Testis (tissue), 3 donors: Measurements from ENCODE around the gene DACH2. TPM values are rescaled to one million over a fixed set of nuclear protein-coding genes. Genes with fewer than 3 reads are reported as not detected.
A peak's percentile ranks its signal among the peaks of the same experiment; 100 is the strongest.

Experiments
- DNase-seq: peaks from one replicate; pipeline ENCODE4 v3.0.0-alpha.2; 2019
- H3K27ac ChIP-seq, 2 donors: fragments of 200-600 bp; sonication (generic); one replicate each; pipeline ENCODE4 v1.5.1; 2019
- H3K27me3 ChIP-seq: fragments of 200-600 bp; sonication (generic); one replicate; pipeline ENCODE4 v1.5.1; 2019
- H3K36me3 ChIP-seq: fragments of 200-600 bp; sonication (generic); one replicate; pipeline ENCODE4 v1.5.1; 2017; ENCODE audit warnings: low read depth; ENCODE audit errors: missing control alignments
- H3K4me1 ChIP-seq: fragments of 200-600 bp; sonication (generic); one replicate; pipeline ENCODE4 v1.5.1; 2019
- H3K4me3 ChIP-seq, 2 donors: fragments of 200-600 bp; sonication (generic); one replicate each; pipeline ENCODE4 v1.5.1; 2017 to 2019
- H3K9me3 ChIP-seq: fragments of 200-600 bp; sonication (generic); one replicate; pipeline ENCODE4 v1.5.1; 2017
- POLR2A ChIP-seq: fragments of 450-650 bp; IDR thresholded peaks from one replicate; pipeline ENCODE4 v1.6.1; 2017; ENCODE audit warnings: antibody characterized with exemption, mild to moderate bottlenecking, moderate library complexity
- WGBS, 2 donors: methylation state at CpG; one replicate each; pipeline ENCODE4 v1.1.5; 2018; 5-methylcytosine and 5-hydroxymethylcytosine counted together
- intact Hi-C: fragments of 100-400 bp; cut with DNase I; formaldehyde crosslinking; loops from one replicate; pipeline ENCODE4 v1.15.1; 2023; ENCODE audit warnings: low total_unique reads
- polyA plus RNA-seq: library from polyadenylated mRNA; stranded (reverse); fragments of 350-450 nt; fragmentation: Illumina TruSeq; extraction: RNeasy Lipid Tissue Mini Kit (QIAGEN cat#74804); gene quantifications from one replicate; pipeline ENCODE4 v1.2.3, GENCODE V29; 2014; ENCODE audit warnings: low read depth, low replicate concordance; ENCODE audit not compliant: insufficient read depth
- total RNA-seq, 2 donors: library from RNA; depleted of rRNA; stranded (reverse); fragments of >200 nt; gene quantifications; one replicate each; pipeline ENCODE4 v1.2.3, GENCODE V29; 2016
- TF ChIP-seq, protein P1 (sequence below), 3 experiments: fragments of 450-650 bp in 2 of 3; fragments of 200-600 bp in 1 of 3; sonication (generic) in 1 of 3; IDR thresholded peaks; one replicate each; pipeline ENCODE4 v1.5.1; 2016 to 2019; ENCODE audit warnings: antibody characterized with exemption in 3 of 3, mild to moderate bottlenecking in 2 of 3, moderate library complexity in 1 of 3

DACH2 gene
- total and polyA plus RNA-seq, 3 donors from 2014 or later, result 0.22 to 0.62 (median 0.55) TPM

DNA sequence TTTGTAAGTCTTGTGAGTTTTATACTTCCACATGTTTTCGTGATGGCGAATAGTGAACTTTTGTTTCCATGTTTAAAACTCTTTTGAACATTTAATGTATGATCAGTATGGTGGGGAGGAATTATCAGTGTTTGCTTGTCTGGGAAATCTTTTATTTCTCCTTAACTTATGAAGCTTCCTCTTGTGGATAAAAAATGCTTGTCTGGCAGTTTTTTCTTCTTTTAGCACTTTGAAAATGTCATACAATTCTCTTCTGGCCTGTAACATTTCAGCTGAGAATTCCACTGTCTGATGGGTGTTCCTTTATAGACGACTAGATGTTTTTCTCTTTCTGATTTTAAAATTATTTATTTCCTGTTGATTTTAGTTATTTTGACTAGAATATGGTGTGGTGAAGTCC is 576.0 kb downstream of the DACH2 start:
- H3K4me3 ChIP-seq, result no peak overlapping the region
- intact Hi-C loops, result no loop called here
- no peak overlapping the region for H3K27ac ChIP-seq
- TF ChIP-seq, protein P1, sequence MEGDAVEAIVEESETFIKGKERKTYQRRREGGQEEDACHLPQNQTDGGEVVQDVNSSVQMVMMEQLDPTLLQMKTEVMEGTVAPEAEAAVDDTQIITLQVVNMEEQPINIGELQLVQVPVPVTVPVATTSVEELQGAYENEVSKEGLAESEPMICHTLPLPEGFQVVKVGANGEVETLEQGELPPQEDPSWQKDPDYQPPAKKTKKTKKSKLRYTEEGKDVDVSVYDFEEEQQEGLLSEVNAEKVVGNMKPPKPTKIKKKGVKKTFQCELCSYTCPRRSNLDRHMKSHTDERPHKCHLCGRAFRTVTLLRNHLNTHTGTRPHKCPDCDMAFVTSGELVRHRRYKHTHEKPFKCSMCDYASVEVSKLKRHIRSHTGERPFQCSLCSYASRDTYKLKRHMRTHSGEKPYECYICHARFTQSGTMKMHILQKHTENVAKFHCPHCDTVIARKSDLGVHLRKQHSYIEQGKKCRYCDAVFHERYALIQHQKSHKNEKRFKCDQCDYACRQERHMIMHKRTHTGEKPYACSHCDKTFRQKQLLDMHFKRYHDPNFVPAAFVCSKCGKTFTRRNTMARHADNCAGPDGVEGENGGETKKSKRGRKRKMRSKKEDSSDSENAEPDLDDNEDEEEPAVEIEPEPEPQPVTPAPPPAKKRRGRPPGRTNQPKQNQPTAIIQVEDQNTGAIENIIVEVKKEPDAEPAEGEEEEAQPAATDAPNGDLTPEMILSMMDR (IDR thresholded peaks at IDR 0.05), result no peak
- TF ChIP-seq POLR2A, result no peak
- H3K4me1 ChIP-seq, result no peaks in the 10 kb centered on the region
- 88 to 92% methylated on average over 3 of the region's 3 CpGs for WGBS, 2 donors
- no peak for DNase-seq
- H3K27me3 ChIP-seq, result no peaks in the 10 kb centered on the region
- H3K9me3 ChIP-seq, result no peaks in the 10 kb centered on the region
- no peaks in the 10 kb centered on the region for H3K36me3 ChIP-seq

DNA sequence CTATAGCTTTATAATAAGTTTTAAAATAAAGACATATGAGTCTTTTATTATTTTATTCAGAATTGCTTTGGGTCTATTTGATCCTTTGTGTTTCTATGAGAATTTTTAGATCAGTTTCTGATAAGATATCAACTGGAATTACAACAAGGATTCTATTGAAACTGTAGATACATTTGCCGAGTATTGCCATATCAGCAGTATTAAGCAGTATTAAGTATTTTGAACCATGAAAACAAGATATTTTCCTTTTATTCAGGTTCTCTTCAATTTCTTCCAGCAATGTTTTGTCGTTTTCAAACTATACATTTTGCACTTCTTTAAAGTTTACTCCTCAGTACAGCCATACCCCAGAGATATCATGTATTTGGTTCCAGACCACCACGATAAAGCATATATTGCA is 598.8 kb downstream of the DACH2 start:
- Histone ChIP-seq H3K4me1 (no peaks in the 10 kb centered on the region), H3K4me3 (no peak overlapping the region), H3K27ac (no peak overlapping the region), H3K36me3 (no peaks in the 10 kb centered on the region), H3K9me3 (no peaks in the 10 kb centered on the region), H3K27me3 (no peaks in the 10 kb centered on the region)
- TF ChIP-seq POLR2A, result no peak
- TF ChIP-seq, protein P1 (IDR thresholded peaks at IDR 0.05), result no peak
- intact Hi-C loops, result no loop called here
- DNase-seq, result no peak
- 74 to 88% methylated on average over 3 of the region's 3 CpGs for WGBS, 2 donors

DNA sequence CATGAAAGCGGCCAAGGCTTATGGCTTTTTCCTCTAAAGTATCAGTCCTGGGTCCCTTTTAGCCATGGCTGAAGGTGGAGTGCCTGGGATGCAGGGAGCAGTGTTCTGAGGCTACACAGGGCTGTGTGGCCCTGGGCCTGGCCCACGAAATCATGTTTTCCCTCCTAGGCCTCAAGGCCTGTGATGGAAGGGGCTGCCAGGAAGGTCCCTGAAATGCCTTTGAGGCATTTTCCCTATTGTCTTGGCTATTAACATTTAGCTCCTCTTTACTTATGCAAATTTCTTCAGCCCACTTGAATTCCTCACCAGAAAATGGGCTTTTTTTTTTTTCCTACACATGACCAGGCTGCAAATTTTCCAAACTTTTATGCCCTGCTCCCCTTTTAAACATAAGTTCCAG is 657.0 kb downstream of the DACH2 start:
- Histone ChIP-seq H3K9me3 (no peaks in the 10 kb centered on the region), H3K4me1 (no peaks in the 10 kb centered on the region), H3K36me3 (no peaks in the 10 kb centered on the region), H3K27ac (no peak overlapping the region), H3K4me3 (no peak overlapping the region), H3K27me3 (no peaks in the 10 kb centered on the region)
- DNase-seq, result no peak
- TF ChIP-seq POLR2A, result no peak
- TF ChIP-seq, protein P1 (IDR thresholded peaks at IDR 0.05), result no peak
- WGBS, 2 donors, result 83% methylated on average over 2 of the region's 2 CpGs; no CpG with 5 or more reads in 1 of the 2 donors
- intact Hi-C loops, result no loop called here

DNA sequence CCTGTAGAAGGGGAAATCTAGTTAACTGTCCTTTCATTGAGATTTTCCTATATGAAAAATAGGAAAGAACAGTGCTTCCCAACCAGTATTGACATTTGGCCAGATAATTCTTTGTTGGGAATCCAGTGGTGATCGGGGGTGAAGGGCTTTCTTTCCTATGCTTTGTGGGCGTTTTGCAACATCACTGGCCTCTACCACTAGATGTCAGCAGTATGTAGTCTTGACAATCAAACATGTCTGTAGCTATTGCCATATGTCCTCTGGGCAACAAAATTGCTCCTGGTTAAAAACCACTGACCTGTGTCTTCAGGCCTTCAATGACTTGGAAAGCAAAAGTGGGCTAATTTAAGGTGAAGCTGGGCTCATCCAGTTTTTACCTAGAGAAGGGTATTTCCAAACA is 658.5 kb downstream of the DACH2 start:
- intact Hi-C loops, result no loop called here

DNA sequence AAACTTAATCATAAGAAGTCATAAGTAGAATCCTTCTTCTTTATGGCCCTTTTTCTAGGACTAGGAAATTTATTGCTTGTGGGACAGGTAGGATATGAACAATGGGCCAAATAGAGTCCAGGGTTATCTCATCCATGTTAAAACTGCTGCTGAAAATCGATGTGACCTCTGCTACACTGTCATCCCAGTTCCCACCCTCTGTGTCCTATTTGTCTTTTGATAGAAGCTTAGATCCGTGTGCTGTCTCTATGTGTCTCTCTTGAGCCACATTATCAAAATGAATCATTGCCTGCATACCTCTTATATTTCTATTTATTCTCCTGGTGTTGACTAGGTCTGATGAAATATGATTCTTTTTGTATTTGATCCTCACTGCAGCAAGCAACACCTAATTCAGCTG is 661.4 kb downstream of the DACH2 start:
- Histone ChIP-seq H3K27me3 (no peaks in the 10 kb centered on the region), H3K27ac (no peak overlapping the region), H3K36me3 (no peaks in the 10 kb centered on the region), H3K9me3 (no peaks in the 10 kb centered on the region), H3K4me1 (no peaks in the 10 kb centered on the region), H3K4me3 (no peak overlapping the region)
- WGBS, 2 donors, result 32 to 57% methylated on average over 2 of the region's 2 CpGs
- TF ChIP-seq POLR2A, result no peak
- TF ChIP-seq, protein P1 (IDR thresholded peaks at IDR 0.05), result no peak
- intact Hi-C loops, result no loop called here
- DNase-seq, result no peak

More for the DNA sequence above, 658.5 kb downstream of the DACH2 start:
- Histone ChIP-seq H3K9me3 (no peaks in the 10 kb centered on the region), H3K27me3 (no peaks in the 10 kb centered on the region), H3K4me3 (no peak overlapping the region), H3K4me1 (no peaks in the 10 kb centered on the region), H3K36me3 (no peaks in the 10 kb centered on the region), H3K27ac (no peak overlapping the region)
- peak; percentile 11 for DNase-seq
- TF ChIP-seq, protein P1 (IDR thresholded peaks at IDR 0.05), result no peak
- no peak for TF ChIP-seq POLR2A
- WGBS, 2 donors, result 53 to 63% methylated on average over 2 of the region's 2 CpGs
